ENCODE measurements around the gene RNF144A.

Gene RNF144A

DNA sequence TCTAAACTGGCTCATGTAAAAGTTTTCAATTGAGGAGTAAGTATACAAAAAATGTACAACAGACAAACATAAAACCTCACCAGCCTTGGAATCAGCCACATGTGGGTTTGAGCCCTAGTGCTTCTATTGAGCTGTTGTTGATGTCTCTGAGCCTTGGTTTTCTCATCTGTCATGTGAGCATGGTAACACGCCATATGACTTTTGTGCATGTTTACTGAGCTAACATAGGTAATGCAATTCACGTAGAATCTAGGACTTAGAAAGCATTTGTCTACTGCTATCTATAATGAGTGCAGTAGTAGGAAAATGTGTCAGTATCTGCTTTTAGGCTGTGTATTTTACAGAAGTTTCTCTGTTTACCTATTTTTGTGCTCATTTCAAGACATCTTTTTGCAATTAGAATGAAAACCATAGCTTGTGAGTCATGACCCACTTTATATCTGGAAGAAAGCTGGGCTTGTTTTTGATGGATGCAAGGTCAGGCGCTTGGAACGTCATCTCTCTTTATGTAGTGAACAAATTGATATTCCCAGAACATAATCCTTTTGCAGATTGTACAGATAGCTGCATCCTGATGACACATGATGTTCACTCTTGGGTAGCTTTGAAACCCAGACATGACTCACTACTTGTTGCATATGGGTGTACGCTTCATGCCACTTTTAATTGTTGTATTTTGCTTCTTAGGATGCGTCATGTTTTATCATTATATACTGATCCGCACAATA is 94.3 kb downstream of the RNF144A start:
- no peak for DNase-seq

DNA sequence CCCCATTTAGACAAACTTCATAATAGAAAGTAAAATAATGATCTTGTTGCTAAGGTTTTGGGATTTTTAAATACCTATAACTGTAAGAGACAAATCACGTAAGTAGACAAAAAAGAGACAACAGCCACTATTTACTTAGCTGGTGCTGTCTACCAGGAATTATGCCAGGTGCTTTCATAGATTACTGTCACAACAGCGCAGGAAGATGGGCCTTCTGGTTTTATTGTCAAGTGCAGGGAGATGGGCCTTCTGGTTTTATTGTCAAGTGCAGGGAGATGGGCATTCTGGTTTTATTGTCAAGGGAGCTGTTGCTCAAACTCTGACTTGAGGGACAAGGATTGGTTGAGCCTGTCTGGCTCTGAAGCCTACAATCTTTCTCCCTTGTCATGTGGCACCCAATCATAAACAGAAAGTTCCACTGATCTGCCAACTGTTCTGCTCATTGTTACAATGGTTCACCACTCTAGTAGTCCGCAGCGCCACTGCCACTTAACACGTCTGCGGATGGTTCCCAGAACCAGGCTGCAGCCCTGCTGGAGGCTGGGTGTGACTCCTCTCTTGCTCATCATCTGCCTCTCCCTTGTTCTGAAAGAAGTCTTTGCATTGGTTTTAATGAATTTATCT is 95.0 kb downstream of the RNF144A start:
- no peak for DNase-seq

DNA sequence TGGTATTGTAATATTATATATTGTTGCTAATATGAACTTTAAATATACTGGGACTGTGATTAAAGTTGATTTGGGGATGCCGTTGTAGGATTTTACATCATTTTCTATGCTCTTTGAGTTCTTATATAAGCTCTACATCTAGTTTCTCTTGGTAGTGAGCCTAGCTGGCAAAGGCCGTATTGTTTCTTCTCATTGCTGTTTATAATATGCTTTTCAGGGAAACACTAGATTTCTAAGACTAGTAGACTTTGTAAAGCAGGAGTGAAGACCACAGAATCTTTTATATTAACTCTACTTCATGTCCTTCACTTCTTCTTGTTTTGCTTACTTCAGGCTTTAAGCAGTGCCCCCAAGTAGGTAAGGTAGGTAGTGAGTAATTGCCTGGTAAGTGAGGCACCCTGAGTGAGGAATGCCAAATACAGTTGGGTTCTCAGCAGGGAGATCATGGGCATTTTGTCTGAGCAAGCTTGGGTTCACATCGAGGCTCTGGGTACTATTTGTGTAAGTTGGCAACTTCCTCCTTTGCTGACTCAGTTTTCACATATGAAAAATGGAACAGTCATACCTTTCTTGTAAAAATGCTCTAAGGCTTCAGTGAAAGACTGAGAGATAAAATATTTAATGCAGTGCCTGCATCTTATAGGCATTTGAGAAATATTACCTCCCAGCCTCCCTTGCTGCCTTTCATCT is 96.4 kb downstream of the RNF144A start:
- DNase-seq = no peak

DNA sequence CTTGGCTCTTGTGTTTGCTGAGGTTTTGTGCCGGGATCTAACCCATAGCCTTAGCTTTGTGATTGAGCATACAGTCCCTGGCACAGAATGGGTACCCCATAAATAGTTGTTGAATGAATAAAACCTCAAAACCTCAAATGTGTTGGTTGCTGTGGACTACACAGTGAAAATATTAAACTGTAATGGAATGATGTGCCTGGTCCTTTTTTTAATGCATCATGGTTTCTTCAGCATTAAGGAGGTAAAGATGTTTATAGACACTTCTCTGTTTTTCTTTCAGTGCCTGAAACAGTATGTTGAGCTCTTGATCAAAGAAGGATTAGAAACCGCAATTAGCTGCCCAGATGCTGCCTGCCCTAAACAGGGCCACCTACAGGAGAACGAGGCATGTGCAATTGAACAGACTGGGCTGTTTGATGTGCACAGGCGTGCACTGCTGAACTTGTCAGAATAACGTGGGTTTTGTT is 97.0 kb downstream of the RNF144A start:
- DNase-seq = no peak

DNA sequence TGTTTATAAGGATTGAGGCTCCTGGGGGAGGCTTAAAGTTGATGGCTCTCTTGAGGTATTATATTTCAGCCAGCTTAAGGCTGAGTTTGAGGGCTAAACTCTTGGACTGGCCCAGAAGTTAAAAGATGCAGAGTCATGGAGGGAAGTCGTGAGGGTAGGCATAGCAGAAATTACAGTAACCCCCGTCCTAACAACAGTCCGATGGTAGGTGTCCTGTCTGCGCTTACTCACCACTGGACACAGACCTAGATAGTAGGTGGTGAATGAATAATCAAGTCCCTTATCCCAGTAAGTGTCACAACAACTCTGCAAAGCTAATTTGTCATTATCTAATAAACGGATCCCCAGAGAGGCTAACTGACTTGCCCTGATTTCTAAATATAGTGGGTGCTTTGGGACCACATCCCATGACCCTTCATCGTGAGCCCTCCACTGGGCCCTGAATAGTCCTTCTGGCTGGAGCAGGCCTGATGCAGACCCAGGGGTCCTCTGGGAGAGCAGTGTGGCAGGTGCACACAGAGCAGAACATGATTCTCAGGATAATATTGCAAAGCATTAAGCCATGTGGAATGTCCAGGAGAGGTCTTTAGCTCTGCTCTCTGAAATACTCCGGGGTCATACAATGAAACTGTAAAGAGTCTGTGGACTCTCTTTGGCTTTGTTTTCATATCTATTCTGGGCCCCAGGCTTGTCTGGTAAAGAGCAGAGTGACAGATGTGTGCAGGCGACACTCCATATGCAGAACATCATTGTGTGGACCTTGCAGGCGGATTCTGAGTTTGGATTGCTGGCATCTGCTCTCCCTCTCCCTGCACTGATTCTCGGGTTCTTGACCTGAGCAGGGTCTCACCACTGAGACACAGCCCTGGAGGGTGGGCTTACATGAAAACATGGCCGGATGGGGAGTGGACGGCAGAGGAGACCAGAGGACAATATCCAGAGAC is 98.1 kb downstream of the RNF144A start:
- no peak for DNase-seq

DNA sequence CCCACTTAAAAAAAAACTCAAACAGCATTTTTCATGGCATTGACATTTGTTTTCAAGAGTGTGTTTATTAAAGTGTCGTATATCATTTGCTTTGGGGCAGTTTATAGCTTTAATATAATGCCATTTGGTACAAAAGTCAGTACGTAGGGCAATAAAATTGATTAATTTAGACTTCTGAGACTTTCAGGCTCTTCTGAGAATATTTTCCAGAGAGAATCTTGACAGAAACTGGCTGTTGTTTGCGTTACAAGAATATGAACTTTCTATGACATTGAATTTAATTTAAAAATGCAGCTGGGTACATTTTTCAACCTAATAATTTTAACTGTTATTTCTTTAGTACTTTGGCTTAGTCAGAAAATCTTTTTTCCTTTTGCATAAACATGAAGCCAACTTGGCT is 98.9 kb downstream of the RNF144A start:
- no peak for DNase-seq

DNA sequence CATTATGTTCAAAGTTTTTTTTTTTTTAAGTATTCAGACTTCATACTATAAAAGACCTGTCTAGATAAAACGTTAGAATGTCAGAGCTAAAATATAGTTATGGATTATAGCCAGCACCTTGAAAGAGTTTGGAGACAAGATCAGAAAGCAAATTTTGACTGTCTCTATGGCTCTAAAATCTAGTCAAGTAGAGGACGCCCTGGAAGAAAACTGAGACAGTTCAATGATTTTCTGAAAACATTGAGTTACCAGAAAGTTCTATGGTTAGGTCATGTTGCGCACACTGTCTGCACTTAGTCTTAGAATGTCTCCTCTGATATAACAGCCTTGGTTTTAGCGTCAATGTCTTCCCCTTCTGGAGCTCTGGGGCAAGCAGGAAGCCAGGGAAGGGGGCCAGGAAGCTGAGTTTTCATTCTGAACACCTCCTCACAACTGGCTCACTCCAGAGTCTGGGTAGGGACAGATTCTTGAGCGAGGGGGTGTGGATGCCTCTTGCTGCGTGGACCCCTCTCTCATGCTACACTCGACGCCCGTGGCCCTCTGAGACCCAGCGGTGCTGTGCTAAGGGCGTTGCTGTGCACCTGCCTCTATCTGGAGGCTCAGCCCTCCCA is 99.5 kb downstream of the RNF144A start:
- DNase-seq = no peak

DNA sequence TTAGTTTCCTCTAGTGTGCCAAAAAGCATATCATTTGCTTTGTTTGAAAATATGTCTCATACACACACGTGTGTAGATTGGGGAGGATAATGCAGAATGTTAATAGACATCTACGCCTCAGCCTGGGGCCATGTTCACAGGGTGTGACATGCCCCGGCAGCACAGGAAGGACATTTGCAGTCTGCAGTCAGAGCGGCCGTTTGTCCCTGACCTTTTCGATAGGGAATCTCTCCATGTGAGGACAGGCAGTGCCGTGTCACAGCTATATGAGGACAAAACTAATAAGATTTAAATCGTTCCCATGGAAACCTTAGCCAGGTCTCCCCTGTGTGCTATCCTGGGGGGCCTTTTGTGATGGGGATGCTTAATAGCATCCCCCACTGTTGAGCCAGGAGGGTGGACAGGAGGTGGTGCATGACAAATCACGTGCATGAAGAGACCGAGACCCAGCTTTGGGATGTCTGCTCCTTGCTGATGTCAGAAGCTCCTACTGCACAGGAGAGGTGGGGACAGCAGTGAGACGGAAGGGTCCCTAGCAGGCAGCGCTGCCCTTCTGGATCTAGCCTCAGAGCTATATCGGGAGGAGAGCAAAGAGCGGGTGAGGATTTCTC is 100.6 kb downstream of the RNF144A start:
- DNase-seq = no peak

DNA sequence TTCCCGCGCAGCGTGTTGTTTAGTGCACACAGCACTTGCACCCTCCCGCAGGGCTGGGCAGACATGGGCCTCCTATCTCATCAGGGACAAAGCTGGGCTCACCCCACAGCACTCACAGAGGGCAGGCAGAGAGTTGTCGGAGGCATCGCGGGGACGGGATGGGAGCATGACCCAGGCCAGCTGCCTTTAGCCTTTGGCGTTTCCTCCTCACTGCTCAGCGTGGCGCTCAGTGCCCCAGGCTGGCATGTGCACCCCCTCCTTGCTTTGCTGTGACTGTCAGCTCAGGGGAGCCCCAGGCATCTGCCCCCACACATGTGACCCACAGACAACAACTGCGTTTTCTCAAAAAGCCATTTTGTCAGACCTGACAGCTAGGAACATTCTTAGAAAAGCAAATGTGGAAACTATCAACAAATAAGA is 101.1 kb downstream of the RNF144A start:
- DNase-seq = no peak

DNA sequence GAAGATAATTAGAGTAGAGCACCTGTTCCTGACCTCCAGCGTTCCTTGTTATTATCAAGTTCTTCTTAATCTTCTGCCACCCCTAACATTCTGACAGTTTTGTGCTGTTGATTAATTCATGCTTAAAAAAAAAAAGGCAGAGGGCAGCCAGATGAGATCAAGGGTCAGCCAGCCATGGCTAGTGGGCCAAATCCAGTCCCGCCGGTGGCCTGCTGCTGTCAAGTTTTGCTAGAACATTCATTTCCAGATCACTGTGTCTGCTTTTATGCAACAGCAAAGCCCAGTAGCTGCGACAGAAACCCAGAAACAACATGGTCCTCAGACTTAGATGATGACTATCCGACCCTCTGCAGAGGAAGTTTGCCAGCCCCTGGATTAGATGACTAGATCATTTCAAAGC is 101.6 kb downstream of the RNF144A start:
- no peak for DNase-seq

DNA sequence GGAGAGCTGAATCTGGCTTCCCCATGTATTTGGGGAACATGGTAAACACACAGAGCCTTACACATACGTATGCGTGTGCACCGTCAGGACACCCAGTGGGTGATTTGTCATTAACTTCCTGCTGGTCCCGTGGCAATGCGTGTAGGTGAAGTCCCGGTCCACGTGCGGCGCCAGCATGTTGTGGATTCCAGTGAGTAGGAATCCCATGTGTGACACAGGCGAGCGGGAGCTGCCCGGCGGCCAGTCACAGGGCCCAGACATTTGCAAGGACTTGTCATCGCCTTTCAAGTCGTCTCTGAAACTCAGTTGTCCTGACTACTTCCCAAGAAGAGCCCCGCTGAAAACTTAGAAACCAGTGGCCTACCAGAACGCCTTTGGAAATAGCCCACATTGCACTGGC is 102.0 kb downstream of the RNF144A start:
- DNase-seq = no peak

DNA sequence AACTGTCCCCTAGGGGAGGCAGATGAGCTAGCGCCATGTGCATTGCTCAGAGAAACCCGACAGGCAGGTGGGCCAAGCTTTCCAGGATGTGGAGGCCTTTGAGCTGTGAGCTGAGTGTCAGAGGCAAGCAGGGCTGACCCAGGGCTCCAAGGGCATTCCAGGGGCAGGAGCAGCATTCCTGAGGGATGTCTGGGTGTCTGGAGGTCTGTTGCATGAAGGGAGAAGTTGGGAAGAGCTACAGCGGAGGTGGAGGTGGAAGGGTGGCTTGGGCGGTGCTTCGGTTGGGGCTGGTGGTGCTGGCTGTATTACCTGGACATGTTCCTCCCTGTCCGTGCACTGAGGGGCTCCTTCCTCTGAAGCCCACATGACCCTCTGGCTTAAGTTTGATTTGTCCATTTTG is 102.8 kb downstream of the RNF144A start:
- no peak for DNase-seq

DNA sequence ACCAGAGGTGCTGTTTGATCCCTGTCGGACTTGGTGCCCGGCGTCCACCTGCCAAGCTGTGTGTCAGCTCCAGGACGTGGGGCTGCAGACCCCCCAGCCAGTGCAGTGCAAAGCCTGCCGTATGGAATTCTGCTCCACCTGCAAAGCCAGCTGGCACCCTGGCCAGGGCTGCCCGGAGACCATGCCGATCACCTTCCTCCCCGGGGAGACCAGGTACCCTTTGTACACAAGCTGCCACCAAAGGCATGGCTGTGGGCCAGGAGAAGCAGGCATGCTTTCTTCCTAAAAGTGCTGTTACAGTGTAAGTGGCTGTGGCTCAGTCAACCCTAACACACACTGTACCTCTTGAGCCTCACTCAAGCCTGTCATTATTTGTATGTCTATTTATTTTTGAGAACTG is 103.3 kb downstream of the RNF144A start:
- DNase-seq = no peak

DNA sequence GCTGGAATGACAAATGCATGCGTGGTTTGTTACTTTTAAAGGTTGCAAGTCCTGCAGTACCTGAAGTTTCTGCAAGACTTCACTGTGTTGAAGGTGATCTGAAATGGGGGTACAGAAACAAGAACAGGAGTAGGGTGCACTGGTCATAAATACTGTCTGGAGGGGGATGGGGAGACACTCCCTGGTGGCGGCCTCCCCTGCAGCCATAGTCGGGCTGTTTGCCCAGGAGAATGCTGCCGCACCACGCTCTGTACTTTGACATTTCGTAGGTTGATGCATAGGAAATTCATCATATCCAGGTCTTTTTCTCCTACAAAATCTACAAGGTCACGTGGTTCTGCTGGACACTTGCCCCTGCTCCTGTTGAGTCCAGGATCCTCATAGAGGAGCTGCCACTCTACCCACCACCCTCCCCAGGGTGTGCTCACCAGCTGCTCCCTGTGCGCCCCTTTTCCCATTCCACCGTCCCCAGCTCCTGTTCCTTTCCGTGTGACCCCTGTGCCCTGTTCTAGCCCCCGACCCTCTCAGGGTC is 103.8 kb downstream of the RNF144A start:
- no peak for DNase-seq

DNA sequence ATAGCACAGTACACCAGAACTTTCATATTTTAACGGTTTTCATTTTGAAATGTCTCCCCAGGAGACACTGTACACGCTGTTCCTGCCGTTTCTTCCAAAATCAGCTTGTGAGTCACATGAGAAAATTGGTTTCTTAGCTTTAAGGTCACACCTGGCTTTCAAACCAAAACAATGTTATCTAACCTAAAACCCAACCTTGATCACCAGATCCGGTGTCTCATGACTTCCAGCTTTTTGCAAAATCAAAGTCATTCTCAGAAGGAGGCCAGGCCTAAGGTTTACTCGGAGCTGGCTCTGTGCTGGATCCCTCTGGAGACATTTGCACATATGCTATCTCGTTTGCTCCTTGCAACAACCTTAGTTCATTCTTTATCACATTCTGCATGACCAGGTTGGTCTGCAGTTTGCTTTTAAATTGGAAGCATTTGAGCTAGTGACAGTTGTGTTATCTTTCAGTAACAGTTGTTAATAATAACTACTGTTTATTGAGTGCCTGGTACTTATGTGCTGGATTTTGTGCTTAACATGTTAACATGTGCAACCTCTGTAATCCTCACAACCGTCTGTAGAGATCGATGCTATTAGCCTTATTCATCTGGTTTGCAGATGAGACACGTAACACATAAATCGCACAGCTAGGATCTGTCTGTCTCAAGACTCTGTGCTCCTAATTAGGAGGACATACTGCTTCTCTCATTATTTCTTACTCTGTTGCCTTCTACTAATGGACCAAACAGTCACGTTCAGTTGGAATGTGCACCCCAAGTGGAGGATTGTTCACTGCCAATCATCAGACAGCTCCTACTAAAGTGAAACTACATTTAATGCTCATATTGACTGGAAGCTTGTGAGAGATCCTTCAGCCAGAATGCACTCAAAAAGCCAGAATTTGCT is 105.5 kb downstream of the RNF144A start:
- no peak for DNase-seq

DNA sequence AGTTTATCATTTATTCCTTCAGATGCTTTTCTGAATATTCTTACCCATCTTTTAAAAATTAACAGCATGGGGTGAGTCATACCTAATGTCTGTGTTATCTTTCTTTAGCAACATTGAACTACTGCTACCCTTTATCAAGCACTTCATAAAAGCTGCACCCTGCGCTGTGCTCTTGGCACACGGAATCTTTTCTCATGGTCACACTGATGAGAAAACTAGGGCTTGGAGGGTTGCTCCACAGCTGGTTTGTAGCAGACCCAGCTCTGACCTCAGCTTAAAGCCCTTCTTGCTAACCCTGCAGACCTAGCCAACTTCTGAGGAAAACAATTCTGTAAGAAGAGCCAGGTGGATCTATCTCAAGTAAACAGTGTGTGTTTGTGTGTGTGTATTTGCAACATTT is 106.3 kb downstream of the RNF144A start:
- DNase-seq = no peak

DNA sequence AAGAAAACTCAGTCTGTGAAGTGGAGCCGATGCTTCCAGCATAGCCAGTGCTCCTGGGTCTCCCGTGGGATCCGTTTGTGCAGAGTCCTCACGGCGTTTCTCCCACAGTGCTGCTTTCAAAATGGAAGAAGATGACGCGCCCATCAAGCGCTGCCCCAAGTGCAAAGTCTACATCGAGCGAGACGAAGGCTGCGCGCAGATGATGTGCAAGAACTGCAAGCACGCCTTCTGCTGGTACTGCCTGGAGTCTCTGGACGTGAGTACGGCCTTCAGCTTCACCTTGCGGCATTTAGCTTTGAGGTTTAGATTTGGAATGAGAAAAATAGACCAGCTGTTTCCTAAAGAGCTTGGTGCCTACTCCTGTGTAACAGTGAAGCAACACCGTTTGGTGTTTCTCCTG is 107.0 kb downstream of the RNF144A start:
- no peak for DNase-seq

DNA sequence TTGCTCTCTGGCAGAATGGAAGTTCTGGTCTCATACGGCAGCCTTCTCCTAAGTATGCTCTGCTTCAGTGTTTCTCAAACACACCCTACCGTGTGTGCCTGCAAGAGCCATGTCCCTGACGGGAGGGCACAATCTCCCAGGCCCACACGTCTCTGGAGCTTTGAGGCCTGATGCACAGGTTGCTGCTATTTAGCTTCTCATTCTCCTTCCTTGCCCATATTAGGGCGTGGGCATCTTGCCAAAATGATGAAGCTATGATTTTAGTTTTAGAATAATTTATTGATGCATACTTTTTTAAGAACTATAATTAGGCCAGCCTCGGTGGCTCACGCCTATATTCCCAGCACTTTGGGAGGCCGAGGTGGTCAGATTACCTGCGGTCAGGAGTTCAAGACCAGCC is 107.9 kb downstream of the RNF144A start:
- no peak for DNase-seq

DNA sequence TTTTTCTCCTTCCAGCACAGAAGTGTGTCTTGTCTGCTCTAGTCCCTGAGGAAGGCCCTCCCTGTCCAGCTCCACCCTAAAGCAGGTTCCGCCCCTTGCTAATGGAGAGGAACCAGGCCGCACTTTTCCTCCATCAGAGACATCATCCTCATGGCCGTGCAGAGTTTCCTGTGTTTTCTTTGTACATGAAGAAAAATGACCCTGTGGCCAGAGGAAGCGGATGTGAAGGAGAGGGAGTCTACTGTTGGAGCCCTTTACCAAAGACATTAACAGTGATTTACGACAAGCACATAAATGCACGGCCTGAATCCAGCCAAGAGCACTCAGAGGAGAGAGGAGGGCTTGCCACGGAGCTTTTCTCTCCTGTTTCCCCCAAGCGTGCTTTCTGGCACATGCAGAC is 109.5 kb downstream of the RNF144A start:
- no peak for DNase-seq

DNA sequence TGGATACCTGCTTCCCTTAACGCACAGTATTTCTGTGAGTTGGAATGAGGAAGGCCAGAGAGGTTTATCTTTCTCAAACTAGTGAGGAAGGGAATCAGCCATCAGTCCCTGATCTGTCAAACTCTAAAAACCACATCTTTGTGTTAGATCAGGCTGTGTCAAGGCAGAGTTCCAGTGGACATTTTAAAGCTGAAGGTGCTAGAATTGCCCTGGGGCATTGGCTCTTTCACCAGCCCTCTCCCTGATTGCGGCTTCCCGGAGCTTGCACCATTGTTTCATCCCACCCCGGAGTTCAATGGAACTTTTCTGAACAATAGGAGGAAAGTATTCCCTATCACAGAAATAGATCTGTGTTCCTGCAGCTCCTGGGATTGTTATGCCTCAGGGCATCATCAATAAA is 110.2 kb downstream of the RNF144A start:
- DNase-seq = no peak

Measured in activated T-cell treated with anti-CD3 and anti-CD28 coated beads, Interleukin-2, amount 50 U/mL, for 48 hours (primary cell).